GM04503 (cell line): Measurements from ENCODE around the gene TCF7L1.
"Not testable (repeated sequence)": the region's sequence is repeated elsewhere in the genome, so short reads cannot be mapped to it uniquely, and the experiment has no call there.

Experiments used
- DNase-seq: peaks from one replicate; pipeline ENCODE4 v3.0.0-alpha.2; 2012; ENCODE audit warnings: low read depth

TCF7L1 gene

DNA sequence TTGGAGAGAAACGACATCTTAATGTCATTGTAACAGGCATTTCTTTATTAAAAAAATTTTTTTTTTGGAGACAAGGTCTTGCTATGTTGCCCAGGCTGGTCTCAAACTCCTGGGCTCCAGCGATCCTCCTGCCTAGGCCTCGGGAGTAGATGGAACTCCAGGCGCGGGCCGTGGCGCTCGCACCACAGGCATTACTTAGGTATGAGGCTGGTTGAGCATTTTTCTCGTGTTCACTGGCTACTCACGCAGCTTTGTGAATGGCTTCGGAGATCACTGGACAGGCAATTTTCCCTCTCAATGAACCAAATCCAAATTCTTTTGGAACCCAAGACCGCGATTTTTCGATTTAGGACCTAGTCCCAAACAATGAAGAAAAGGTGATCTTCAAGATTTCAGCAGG, 795 bp upstream of the TCF7L1 start:
- no peak for DNase-seq

DNA sequence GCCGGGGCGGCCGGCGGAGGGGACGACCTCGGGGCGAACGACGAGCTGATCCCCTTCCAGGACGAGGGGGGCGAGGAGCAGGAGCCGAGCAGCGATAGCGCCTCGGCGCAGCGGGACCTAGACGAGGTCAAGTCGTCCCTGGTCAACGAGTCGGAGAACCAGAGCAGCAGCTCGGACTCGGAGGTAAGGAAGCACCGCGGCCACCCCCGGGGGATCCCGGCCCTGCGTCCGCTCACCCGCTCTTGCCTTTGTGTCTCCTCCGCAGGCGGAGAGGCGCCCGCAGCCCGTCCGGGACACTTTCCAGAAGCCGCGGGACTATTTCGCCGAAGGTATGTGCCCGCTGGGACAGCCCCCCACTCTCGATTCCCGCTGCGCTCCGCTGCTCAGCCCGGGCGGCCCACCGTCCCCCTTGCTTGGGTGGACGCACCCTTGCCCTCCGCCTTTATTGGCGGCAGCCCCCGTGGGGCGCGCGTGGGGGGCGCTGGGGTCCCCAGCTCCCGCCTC, 611 bp downstream of the TCF7L1 start:
- DNase-seq: no peak

DNA sequence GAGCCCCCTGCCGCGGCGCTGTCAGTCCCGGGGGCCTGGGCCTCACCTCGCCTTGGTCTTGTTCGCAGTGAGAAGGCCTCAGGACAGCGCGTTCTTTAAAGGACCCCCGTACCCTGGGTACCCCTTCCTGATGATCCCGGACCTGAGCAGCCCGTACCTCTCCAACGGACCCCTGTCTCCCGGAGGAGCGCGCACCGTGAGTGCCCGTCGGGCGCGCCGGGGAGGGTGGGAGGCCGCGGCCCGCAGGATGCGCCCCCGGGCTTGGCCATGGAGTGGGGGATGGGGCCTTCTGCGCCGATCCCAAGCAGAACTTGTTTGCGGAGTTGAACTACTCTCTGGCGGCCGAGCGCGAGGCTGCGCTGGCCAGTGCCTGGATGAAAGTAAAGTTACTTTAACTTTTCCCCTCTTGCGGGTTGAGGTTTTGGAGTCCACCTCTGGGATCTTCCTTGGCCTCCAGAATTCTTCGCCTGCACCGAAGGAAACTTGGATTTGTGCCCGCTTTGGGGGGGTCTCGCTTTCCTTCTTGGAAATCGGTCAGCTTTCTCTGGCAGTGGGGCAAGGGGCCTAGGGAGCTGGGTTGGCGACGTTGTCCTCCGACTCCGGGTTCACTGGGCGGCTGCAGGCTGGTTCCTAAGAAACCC, 1.2 kb downstream of the TCF7L1 start:
- no peak for DNase-seq

DNA sequence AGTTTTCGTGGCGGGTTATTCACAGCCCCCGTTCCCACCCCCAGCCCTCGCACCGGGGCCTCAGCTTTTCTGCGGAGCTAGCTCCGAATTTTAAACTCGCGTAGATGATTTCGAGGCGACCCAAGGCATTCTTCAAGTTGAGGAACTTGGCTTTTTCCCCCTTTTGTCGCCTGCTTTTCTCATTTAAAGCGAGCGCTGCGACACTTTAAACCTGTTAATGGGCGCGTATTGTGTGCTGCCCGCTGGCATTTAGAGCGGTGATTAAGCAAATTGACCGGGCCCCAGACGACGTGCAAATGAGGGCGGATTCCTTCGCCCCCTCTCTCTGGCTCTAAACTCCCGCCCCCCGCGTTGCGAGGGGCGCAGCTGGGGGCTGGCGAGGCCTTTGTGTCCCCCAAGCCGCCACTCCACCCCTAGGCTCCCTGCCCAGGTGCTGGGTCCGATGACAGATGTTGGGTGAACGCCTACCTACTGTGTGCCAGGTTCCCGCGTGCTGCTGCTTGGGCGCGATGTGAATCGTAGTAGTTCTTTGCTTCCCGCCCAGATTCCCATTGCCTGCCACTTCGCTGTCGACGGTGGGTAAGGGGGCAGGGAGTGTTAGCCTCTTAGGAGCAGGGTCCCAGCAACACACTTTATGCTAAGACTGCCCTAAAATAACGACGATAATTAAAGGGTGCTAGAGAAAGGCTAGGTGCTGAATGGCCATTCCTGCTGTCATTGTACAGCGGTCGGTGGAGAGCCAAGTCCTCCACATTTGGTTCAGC, 1.9 kb downstream of the TCF7L1 start:
- no peak for DNase-seq

DNA sequence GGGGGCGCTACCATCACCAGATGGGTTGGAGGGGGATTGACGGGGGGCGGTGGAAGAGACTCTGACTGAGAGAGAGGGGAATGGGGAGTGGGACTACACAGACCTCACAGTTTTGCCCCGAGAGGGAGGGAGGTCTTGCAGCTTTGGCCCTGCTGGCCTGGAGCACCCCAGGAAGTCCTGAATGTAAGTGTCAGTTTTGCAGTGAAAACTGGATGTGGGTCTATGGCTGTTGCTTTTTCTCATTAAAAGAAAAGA, 2.4 kb downstream of the TCF7L1 start:
- no peak for DNase-seq

DNA sequence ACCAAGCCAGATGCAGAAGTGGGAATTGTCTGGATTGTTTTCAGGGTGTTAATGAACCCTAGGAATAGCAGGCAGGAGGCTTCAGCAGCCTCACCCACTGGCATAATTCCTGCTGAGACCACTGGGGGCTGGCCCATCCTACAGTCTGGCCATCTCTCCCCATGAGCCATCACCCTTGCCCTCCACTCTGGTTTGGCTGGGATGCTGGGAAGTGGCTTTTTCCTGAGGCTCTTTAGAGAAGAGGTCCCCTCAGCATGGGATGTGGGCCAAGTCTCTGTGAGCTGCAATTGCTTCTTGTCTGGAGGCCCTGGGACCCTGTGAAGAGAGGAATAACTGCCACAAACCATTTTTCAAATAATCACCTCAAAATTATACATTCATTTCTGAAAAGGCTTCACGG, 4.0 kb downstream of the TCF7L1 start:
- DNase-seq: no peak

DNA sequence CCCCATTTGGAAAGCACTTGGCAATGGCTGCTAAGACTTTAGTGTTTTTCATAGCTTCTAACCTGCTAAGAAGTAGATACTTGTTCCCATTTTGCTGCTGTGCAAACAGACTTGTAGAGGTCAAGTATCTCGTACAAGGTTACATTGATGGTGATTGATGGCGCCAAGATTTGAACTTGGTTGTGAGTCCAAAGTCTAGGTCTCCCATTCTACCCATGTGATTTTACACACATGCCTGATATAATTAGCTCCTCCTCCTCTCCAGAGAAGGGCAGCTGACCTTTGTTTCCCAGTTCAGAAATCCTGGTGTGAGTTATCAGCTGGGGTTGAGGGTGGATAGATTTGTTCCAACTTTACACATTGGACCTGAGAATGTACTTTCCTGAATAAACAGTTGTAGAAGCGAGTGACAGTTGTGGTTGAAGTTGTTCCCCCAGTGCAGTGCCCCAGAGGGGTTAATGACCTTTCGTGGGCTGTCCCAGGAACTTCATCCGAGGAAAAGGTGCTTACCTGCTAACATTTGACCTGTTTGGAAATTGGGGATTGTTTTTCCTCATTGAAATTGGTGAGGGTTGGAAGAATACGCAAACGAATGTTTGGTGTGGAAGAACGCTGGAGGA, 10.4 kb downstream of the TCF7L1 start:
- no peak for DNase-seq

DNA sequence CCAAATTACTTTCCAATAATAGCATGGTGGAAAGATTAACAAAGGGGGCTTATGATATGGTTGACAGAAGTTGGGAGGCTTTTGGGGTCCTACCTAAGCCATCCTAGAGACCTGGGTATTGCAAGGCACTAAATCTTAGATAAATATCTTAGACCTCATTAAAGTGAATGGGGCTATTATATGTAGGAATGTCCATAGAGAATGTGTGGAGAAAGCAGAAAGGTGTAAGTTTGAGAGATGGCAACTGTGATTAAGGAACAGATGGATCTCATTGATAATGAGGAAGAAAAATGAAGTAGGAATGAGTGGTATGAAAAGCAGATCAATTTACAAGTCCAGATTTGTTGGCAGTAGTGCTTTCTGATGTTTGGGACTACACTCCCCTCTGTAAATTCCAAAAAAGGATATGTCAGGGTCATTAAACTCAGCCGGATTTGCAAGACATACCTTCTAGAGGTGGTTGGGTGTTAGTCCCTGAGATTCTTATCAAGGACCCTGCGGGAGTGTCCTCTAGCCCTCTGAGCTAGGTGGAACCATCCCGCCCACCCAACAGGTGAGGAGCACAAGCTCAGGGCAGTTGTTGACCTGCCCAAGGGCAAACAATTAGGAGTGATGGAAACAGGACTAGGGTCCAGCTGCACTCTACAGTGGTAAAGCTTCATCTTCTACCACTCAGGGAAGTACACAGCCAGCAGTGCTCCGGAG, 12.1 kb downstream of the TCF7L1 start:
- DNase-seq: no peak

DNA sequence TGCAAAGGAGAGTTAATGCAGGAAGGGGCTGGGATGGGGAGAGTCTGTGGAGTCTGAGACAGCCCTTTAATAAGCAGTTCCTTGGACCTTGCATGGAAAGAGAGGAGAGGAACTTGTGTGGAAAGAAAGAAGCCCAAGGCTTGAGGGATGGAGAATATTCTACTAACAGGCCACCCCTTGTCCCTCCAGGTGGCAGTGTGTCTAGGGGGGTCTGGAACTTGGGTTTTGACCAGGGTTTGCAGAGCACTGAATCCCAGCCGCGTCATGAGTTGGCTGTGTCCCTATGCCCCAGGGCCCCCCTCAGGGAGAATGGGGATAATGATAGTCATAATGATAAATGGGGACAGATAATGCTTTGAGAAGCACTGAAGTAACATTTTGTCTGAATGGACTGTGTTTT, 15.0 kb downstream of the TCF7L1 start:
- DNase-seq: no peak

DNA sequence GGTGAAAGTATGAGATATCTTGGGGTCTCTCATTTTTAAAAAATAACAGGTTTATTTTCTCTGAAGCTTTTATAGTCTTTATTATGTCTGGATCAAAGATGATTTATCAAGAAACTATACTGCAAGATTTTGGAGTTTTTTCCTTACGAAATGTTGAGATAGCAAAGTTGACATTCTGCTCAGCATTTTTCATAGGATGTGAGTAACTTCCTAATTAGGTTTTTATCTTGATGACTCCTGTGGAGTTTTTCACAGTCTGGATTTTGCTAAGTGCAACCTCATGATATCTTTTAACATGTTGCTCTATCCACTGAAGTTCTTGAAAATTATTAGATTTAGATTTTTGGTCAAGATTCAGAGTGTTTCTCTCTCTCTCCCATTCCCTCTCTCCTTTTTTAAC, 17.8 kb downstream of the TCF7L1 start:
- DNase-seq: no peak

DNA sequence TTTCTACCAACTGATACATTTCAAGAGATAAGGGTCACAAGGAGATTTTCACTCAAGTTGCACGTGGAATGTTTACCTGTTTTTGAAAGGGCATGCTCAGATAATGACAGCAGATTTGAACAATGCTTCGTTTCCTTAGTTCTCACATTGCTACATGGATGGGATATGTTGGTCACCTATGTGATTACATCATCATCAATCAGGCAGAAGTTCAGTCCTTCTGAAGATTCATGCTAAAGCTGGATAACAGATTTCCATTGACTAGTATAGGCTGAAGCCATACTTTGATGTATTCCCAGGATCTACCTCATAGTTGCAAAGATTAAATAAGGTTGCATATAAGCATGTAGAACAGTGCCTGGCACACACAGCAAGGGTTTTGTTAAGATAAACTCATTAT, 19.7 kb downstream of the TCF7L1 start:
- DNase-seq: no peak

DNA sequence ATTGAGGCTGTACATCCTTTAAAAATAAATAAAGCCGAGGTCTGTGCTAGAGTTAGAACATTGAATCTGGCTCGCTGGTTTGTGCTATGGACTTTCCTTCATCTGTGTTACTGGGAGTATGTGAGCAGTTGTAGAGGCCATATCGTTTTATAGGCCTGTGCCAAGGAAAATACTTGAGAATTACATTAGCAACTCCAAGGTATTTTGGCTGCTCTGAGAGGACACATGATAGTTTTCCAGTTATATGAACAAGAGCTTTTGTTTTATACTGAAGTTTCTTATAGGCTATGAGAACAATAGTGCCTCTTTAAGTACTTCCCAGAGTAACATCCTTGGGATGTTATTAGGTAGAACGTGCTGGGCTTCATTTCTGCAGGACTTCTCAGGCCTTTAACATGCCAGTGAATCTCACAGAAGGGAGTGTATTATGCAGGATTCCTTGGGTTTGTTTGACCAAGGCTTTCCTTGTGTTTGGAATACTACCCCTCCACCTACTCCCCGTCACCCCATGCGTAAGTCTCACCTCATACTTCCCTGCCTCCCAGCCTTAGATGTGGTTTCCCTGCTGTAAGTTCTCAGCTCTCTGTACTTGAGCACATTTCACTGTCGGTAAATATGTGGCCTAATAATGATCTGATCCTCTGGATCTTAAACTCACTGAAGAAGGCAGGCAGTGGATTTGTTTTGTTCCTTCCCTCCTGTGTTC, 21.0 kb downstream of the TCF7L1 start:
- DNase-seq: no peak

DNA sequence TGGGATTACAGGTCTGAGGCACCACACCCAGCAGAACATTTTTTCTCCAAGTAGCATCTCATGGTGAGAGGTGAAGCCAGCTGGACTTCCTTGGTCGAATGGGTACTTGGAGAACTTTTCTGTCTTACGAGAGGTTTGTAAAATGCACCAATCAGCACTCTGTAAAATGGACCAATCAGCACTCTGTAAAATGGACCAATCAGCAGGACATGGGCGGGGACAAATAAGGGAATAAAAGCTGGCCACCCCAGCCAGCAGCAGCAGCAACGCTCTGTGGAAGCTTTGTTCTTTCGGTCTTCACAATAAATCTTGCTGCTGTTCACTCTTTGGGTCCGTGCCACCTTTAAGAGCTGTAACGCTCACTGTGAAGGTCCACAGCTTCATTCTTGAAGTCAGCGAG, 21.9 kb downstream of the TCF7L1 start:
- DNase-seq: not testable (repeated sequence)

DNA sequence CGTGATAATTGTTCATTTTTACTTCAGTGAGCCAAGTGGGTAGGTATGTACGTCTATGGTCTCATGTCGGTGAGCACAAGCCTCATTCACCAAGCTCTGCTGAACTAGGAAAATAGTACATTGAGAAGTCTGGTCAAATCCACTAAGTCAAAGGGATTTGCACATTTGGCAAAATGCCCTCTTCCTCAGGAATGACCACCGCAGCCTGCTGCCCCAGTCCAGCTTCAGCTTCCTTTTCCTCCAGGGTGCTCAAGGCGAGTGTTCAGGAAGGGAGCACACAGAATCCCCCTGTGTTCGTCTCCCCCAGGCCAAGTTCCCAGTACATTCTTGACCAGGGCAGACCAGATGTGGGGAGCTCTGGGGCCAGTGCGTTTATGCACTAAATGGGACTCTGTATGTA, 23.0 kb downstream of the TCF7L1 start:
- no peak for DNase-seq

DNA sequence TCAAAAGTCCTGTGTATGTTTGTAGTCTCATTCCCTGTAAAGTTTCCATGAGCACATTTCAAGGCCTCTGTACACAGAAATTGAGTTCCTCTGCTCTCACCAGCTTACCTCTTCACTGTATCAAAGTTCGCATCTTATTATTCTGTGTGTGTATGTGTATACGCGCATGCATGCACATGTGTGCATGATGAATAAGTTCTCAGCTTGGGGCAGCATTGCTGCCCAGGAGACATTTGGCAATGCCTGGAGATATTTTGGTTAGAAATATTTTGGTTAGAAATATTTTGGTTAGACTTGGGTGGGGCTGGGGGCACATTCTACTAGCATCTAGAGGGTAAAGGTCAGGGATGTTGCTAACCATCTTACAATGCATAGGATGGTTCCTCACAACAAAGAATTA, 23.4 kb downstream of the TCF7L1 start:
- DNase-seq: no peak

DNA sequence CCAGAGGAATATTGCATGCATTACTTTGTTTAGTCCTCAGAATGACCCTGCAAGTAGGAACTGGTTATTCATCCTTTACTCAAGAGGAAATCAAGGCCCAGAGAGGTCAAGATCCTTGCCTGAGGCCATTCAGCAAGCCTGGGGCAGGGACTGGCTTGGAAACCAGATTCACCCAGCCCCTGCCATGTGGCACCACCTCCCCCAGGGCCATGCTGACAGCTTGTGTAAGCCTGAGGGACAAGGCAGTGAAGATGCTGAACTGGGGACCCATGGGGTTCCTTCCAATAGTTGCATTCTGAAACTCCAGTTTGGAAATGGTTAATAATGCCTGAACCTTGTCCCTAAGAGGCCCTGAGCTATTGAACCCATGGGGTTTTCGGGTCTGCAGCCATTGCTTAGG, 24.2 kb downstream of the TCF7L1 start:
- DNase-seq: no peak

DNA sequence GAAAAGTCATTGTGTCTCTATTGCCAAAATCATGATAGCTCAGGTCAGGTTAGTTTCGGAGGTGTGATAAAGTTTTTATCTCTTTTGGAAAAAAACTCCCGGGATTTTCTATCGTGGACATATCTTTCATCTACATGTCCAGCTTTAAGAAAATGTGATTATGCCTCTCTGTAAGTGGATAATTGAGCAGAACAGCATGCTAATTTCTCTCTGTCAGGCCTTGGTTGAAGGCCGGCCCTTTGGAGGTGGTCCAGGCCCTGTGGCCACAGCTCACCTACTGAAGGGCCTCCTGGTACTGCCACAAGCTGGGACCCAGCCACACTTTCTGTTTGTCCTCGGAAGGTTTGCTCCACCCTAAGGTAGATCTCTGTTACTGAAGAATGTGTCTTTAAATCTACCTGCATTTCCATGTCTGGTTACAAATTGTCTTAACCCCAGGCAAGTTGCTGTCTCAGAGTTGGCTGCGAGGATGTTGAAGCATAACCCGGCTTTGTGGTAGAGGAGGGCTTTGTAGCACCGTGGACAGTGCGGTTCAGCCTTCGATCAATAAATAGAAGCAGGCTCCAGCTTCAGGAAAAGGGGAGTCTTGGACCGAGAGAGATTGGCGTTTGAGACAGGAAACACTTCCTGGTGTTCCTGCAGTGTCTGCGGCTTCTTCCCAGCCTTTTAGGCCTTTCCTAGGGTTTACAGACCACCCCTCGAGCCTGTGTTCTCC, 25.5 kb downstream of the TCF7L1 start:
- no peak for DNase-seq

DNA sequence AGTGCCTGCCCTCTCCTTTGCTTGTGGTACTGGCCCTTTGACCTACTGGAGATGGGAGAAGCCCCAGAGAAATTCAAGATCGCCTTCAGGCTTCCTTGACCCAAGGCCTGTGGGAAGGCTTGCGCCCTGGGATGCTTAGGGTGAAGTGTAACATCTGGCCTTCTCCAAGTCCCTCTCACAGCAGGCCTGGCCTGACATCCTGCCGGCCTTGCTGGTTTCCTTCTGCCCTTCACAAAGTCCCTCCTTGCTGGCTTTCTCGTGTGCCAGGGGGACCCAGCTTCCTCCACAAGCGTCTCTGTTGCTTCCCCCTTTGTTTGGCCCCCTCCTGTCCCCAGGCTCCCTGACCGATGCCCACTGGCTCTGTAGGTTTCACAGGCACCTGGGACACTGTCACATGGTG, 26.4 kb downstream of the TCF7L1 start:
- no peak for DNase-seq

DNA sequence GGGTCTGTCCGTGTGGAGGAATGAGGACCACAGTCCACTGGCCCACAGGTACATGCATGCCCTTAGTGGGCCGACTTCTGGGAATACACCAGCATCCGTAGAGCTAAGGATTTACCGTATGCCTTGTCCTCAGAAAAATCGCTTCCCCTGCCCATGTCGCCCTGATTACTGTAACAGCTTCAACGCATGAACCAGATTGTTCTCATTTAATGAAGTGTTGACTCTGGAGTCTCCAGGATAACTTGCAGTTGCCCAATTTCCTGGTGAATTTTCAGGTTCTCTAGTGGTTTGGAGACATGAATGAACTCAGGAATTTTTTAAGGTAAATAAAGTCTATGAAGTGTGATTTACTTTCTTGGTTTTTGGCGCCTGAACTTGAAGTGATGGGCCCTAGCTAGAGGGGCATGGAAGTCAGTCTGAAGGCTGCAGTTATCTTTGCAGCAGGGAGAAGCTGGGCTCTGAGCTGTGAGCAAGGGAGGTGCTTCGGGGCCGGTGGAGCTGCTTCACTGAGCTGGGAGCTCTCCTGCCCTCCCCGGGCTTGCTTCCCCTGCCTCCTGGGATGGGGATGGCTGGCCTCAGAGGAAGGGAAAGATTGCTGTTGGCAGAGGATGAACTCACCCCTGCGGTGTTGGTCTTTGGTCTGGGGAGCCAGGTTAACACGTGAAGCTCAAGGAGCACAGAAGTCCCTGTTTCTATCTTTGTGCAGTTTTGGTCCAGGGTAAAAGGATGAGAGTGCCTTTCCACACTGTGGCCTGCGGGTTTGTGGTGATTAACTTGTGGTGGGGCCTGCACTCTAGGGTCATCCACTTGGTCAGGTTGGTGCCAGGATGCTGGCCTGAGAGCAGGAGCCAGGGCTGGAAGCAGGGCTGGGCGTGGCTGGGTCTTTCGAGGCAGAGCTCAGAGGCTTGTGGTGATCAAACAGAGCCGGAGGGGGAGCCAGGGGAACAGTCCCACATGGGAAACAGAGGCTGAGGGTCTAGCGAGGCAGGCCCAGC, 28.1 kb downstream of the TCF7L1 start:
- DNase-seq: no peak

DNA sequence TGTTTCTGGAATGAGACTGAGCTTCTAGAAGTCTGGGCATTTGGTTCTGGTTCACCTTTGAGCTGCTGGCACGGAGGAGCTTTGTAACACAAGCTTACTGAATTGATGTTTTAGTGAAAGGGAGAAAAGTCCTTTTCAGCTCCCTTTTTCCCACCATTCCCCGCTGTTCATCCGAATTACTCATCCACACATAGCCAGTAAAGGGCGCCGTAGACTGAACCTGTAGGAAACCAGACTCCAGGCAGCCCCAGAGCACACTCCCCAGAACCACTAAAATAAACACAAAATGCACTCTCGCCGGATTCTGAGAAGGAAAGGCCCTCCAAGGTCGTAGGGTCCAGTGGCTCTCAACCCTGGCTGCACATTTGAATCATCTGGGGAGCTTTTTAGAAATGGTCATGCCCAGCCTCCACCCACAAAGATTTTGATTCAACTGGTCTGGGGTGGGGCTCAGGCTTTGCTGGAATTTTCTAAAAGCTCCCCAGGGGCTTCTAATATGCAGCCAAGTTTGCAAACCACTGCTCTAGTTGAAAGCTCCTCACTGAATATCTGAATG, 29.6 kb downstream of the TCF7L1 start:
- DNase-seq: no peak
